ENCODE results near the gene NDUFB7.
A peak's percentile ranks its signal among the peaks of the same experiment; 100 is the strongest.
"Not testable (repeated sequence)": the region's sequence is repeated elsewhere in the genome, so short reads cannot be mapped to it uniquely, and the experiment has no call there.

Gene NDUFB7

GRCh38 chr19:14541979-14542378 lies 29.9 kb downstream of the NDUFB7 start:
- not testable (repeated sequence) for DNase-seq; H3K23ac ChIP-seq (ENCODE audit: low read length); H2AK5ac ChIP-seq (ENCODE audit: low read length); H3K14ac ChIP-seq (ENCODE audit: low read length); H3K9me3 ChIP-seq (ENCODE audit: insufficient read depth, low read depth, low read length); H3K9ac ChIP-seq (ENCODE audit: low read length); H3K4me2 ChIP-seq (ENCODE audit: low read length); H4K8ac ChIP-seq (ENCODE audit: low read depth, low read length); H3K79me1 ChIP-seq (ENCODE audit: low read length); H3K79me2 ChIP-seq (ENCODE audit: control insufficient read depth, insufficient read depth, low read length, poor library complexity); H4K12ac ChIP-seq (ENCODE audit: low read depth, low read length); H2AFZ ChIP-seq (ENCODE audit: insufficient read depth, low read length, poor library complexity); H3K27me3 ChIP-seq (ENCODE audit: insufficient read depth, low read length); H4K91ac ChIP-seq (ENCODE audit: low read depth, low read length); H3K36me3 ChIP-seq (ENCODE audit: control insufficient read depth in 1 of 2, insufficient read depth in 2 of 2, low read length in 2 of 2); H3K4me3 ChIP-seq (ENCODE audit: low read depth, low read length); H3K27ac ChIP-seq (ENCODE audit: low read depth, low read length); H3K18ac ChIP-seq (ENCODE audit: low read length); H3K4ac ChIP-seq (ENCODE audit: low read depth, low read length); H2BK120ac ChIP-seq (ENCODE audit: insufficient read depth, low read length, poor library complexity); H2BK5ac ChIP-seq (ENCODE audit: low read depth, low read length, poor library complexity); H2BK12ac ChIP-seq (ENCODE audit: low read length)
- H3K4me1 ChIP-seq (ENCODE audit: control insufficient read depth in 1 of 2, insufficient read depth in 2 of 2, low read length in 2 of 2) = peaks cover 4 to 10% of the 10 kb centered on the region in 2 experiments
- no CpG with 5 or more reads among the region's 5 CpGs for WGBS (ENCODE audit: extremely low coverage, insufficient coverage, insufficient read length)

- WGBS (ENCODE audit: extremely low coverage, insufficient coverage, insufficient read length) = no CpG with 5 or more reads among the region's 19 CpGs
- Histone ChIP-seq H2AK5ac (ENCODE audit: low read length) (no peak overlapping the region), H4K8ac (ENCODE audit: low read depth, low read length) (no peak overlapping the region), H3K4me2 (ENCODE audit: low read length) (no peak overlapping the region), H3K4ac (ENCODE audit: low read depth, low read length) (no peak overlapping the region), H2BK12ac (ENCODE audit: low read length) (no peak overlapping the region), H3K36me3 (ENCODE audit: control insufficient read depth in 1 of 2, insufficient read depth in 2 of 2, low read length in 2 of 2) (peaks cover 2 to 4% of the 10 kb centered on the region in 2 experiments), H2BK5ac (ENCODE audit: low read depth, low read length, poor library complexity) (no peak overlapping the region), H3K4me1 (ENCODE audit: control insufficient read depth in 1 of 2, insufficient read depth in 2 of 2, low read length in 2 of 2) (peaks cover 8 to 15% of the 10 kb centered on the region in 2 experiments), H3K14ac (ENCODE audit: low read length) (no peak overlapping the region), H3K79me2 (ENCODE audit: control insufficient read depth, insufficient read depth, low read length, poor library complexity) (peaks cover 6% of the 10 kb centered on the region), H2AFZ (ENCODE audit: insufficient read depth, low read length, poor library complexity) (no peak overlapping the region), H3K79me1 (ENCODE audit: low read length) (peaks cover 2% of the 10 kb centered on the region), H4K12ac (ENCODE audit: low read depth, low read length) (no peak overlapping the region), H3K27me3 (ENCODE audit: insufficient read depth, low read length) (no peaks in the 10 kb centered on the region), H3K27ac (ENCODE audit: low read depth, low read length) (no peak overlapping the region), H3K9ac (ENCODE audit: low read length) (no peak overlapping the region), H3K9me3 (ENCODE audit: insufficient read depth, low read depth, low read length) (peaks cover 2% of the 10 kb centered on the region), H2BK120ac (ENCODE audit: insufficient read depth, low read length, poor library complexity) (no peak overlapping the region), H3K4me3 (ENCODE audit: low read depth, low read length) (no peak overlapping the region), H3K23ac (ENCODE audit: low read length) (no peak overlapping the region), H3K18ac (ENCODE audit: low read length) (no peak overlapping the region), H4K91ac (ENCODE audit: low read depth, low read length) (no peak overlapping the region)
- DNase-seq = no peak
Measured at GRCh38 chr19:14540741-14541525, 30.9 kb downstream of the NDUFB7 start.

- peak; percentile 83 to 90 for DNase-seq
- no peak overlapping the region for H3K14ac ChIP-seq (ENCODE audit: low read length)
- no peak overlapping the region for H2BK12ac ChIP-seq (ENCODE audit: low read length)
- H4K91ac ChIP-seq (ENCODE audit: low read depth, low read length) = no peak overlapping the region
- no peak overlapping the region for H2AFZ ChIP-seq (ENCODE audit: insufficient read depth, low read length, poor library complexity)
- H3K36me3 ChIP-seq (ENCODE audit: control insufficient read depth in 1 of 2, insufficient read depth in 2 of 2, low read length in 2 of 2) = peaks cover 0 to 3% of the 10 kb centered on the region in 2 experiments
- peaks cover 2% of the 10 kb centered on the region for H3K9me3 ChIP-seq (ENCODE audit: insufficient read depth, low read depth, low read length)
- H3K4me3 ChIP-seq (ENCODE audit: low read depth, low read length) = no peak overlapping the region
- no peak overlapping the region for H3K18ac ChIP-seq (ENCODE audit: low read length)
- H3K4me1 ChIP-seq (ENCODE audit: control insufficient read depth in 1 of 2, insufficient read depth in 2 of 2, low read length in 2 of 2) = peaks cover 6 to 18% of the 10 kb centered on the region in 2 experiments
- H3K9ac ChIP-seq (ENCODE audit: low read length) = no peak overlapping the region
- H3K27me3 ChIP-seq (ENCODE audit: insufficient read depth, low read length) = no peaks in the 10 kb centered on the region
- no peak overlapping the region for H3K23ac ChIP-seq (ENCODE audit: low read length)
- no peak overlapping the region for H2AK5ac ChIP-seq (ENCODE audit: low read length)
- H3K79me2 ChIP-seq (ENCODE audit: control insufficient read depth, insufficient read depth, low read length, poor library complexity) = peaks cover 4% of the 10 kb centered on the region
- no peak overlapping the region for H3K27ac ChIP-seq (ENCODE audit: low read depth, low read length)
- H4K8ac ChIP-seq (ENCODE audit: low read depth, low read length) = peak overlapping the region; percentile 47
- WGBS (ENCODE audit: extremely low coverage, insufficient coverage, insufficient read length) = no CpG with 5 or more reads among the region's 24 CpGs
- no peak overlapping the region for H4K12ac ChIP-seq (ENCODE audit: low read depth, low read length)
- H2BK120ac ChIP-seq (ENCODE audit: insufficient read depth, low read length, poor library complexity) = no peak overlapping the region
- peak overlapping the region; percentile 71 for H3K4me2 ChIP-seq (ENCODE audit: low read length)
- peak overlapping the region; percentile 33 for H3K4ac ChIP-seq (ENCODE audit: low read depth, low read length)
- peaks cover 2% of the 10 kb centered on the region for H3K79me1 ChIP-seq (ENCODE audit: low read length)
- H2BK5ac ChIP-seq (ENCODE audit: low read depth, low read length, poor library complexity) = no peak overlapping the region
Measured at GRCh38 chr19:14536926-14537692, 34.8 kb downstream of the NDUFB7 start.

GRCh38 chr19:14533450-14533849 lies 38.4 kb downstream of the NDUFB7 start:
- Histone ChIP-seq H3K79me1 (ENCODE audit: low read length) (peaks cover 11% of the 10 kb centered on the region), H3K36me3 (ENCODE audit: control insufficient read depth in 1 of 2, insufficient read depth in 2 of 2, low read length in 2 of 2) (peaks cover 0 to 3% of the 10 kb centered on the region in 2 experiments), H3K9ac (ENCODE audit: low read length) (no peak overlapping the region), H2BK12ac (ENCODE audit: low read length) (no peak overlapping the region), H4K8ac (ENCODE audit: low read depth, low read length) (no peak overlapping the region), H2BK120ac (ENCODE audit: insufficient read depth, low read length, poor library complexity) (no peak overlapping the region), H3K18ac (ENCODE audit: low read length) (no peak overlapping the region), H3K79me2 (ENCODE audit: control insufficient read depth, insufficient read depth, low read length, poor library complexity) (peaks cover 11% of the 10 kb centered on the region), H3K4ac (ENCODE audit: low read depth, low read length) (no peak overlapping the region), H3K27me3 (ENCODE audit: insufficient read depth, low read length) (no peaks in the 10 kb centered on the region), H3K4me1 (ENCODE audit: control insufficient read depth in 1 of 2, insufficient read depth in 2 of 2, low read length in 2 of 2) (peaks cover 12 to 18% of the 10 kb centered on the region in 2 experiments), H4K12ac (ENCODE audit: low read depth, low read length) (no peak overlapping the region), H2AFZ (ENCODE audit: insufficient read depth, low read length, poor library complexity) (no peak overlapping the region), H3K27ac (ENCODE audit: low read depth, low read length) (no peak overlapping the region), H2AK5ac (ENCODE audit: low read length) (no peak overlapping the region), H3K14ac (ENCODE audit: low read length) (no peak overlapping the region), H3K4me3 (ENCODE audit: low read depth, low read length) (no peak overlapping the region), H3K4me2 (ENCODE audit: low read length) (no peak overlapping the region), H3K23ac (ENCODE audit: low read length) (no peak overlapping the region), H4K91ac (ENCODE audit: low read depth, low read length) (no peak overlapping the region), H3K9me3 (ENCODE audit: insufficient read depth, low read depth, low read length) (peaks cover 2% of the 10 kb centered on the region), H2BK5ac (ENCODE audit: low read depth, low read length, poor library complexity) (no peak overlapping the region)
- no CpG with 5 or more reads among the region's 5 CpGs for WGBS (ENCODE audit: extremely low coverage, insufficient coverage, insufficient read length)
- peak; percentile 84 to 86 for DNase-seq
